Measurements from ENCODE around the gene YARS2.

DNA sequence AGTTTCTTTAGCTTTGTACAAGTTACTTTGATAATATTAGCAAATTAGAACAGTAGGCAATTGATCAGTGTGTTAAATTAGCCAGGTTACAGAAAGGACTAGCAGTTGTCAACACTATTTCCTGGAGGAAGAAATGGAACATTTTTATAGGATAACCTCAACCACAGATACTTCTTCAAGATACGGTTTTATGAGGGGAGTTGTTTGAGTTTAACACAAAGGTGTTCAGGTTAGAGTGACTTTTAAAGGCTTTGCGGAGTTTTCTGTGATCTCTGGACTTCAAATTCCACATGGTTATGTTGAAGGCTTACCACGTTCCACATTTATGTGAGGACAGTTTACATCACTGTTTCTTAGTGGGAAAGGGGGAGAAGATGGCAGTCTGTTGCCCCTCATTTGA lies 19.3 kb downstream of the YARS2 start:
- TF ChIP-seq, protein P1, sequence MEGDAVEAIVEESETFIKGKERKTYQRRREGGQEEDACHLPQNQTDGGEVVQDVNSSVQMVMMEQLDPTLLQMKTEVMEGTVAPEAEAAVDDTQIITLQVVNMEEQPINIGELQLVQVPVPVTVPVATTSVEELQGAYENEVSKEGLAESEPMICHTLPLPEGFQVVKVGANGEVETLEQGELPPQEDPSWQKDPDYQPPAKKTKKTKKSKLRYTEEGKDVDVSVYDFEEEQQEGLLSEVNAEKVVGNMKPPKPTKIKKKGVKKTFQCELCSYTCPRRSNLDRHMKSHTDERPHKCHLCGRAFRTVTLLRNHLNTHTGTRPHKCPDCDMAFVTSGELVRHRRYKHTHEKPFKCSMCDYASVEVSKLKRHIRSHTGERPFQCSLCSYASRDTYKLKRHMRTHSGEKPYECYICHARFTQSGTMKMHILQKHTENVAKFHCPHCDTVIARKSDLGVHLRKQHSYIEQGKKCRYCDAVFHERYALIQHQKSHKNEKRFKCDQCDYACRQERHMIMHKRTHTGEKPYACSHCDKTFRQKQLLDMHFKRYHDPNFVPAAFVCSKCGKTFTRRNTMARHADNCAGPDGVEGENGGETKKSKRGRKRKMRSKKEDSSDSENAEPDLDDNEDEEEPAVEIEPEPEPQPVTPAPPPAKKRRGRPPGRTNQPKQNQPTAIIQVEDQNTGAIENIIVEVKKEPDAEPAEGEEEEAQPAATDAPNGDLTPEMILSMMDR (IDR thresholded peaks at IDR 0.05): no peak
- TF ChIP-seq POLR2A (IDR thresholded peaks at IDR 0.05): no peak
